WTC11 (cell line): ENCODE results near the gene TRAPPC10. TPM values are rescaled to one million over a fixed set of nuclear protein-coding genes. Genes with fewer than 3 reads are reported as not detected.

ENCODE experiments used
- ATAC-seq: fragments of 200-7000 bp; cut with Tn5 transposase; 2 replicates; pipeline ENCODE4 v1.10.0; 2021; ENCODE audit warnings: mild to moderate bottlenecking, moderate library complexity
- CTCF ChIA-PET: fragments of 300-600 bp; sonication (Branson Sonifier 250); formaldehyde crosslinking; loops from one replicate; lab custom pipeline; 2021; ENCODE audit warnings: antibody characterized with exemption; lab: Charles Lee
- POLR2A ChIA-PET: fragments of 350-600 bp; sonication (Branson Sonifier 250); formaldehyde crosslinking; loops from one replicate; lab custom pipeline; 2021; ENCODE audit warnings: antibody characterized with exemption; lab: Charles Lee
- DNase-seq: peaks from one replicate; pipeline ENCODE4 v3.0.0; 2021; ENCODE audit warnings: low spot score
- H3K27ac Mint-ChIP-seq: 2 replicates; pipeline ENCODE4 v1.8.0; 2021; ENCODE audit warnings: mixed read lengths
- H3K27me3 Mint-ChIP-seq: 2 replicates; pipeline ENCODE4 v1.8.0; 2021; ENCODE audit warnings: low read depth, mild to moderate bottlenecking, moderate library complexity, mixed read lengths
- H3K36me3 Mint-ChIP-seq: 2 replicates; pipeline ENCODE4 v1.8.0; 2021; ENCODE audit warnings: mixed read lengths
- H3K4me1 Mint-ChIP-seq: 2 replicates; pipeline ENCODE4 v1.8.0; 2022; ENCODE audit warnings: mixed read lengths
- H3K4me3 Mint-ChIP-seq: 2 replicates; pipeline ENCODE4 v1.8.0; 2021; ENCODE audit warnings: mild to moderate bottlenecking, moderate library complexity, mixed read lengths
- H3K9me3 Mint-ChIP-seq: 2 replicates; pipeline ENCODE4 v1.8.0; 2021; ENCODE audit warnings: mixed read lengths
- ATF2 ChIP-seq: sonication (generic); formaldehyde crosslinking; IDR thresholded peaks from 2 replicates; pipeline ENCODE4 v1.8.1; 2022; ENCODE audit warnings: low read depth, missing genetic modification reagents, borderline replicate concordance
- E2F1 ChIP-seq: sonication (generic); formaldehyde crosslinking; IDR thresholded peaks from 2 replicates; pipeline ENCODE4 v1.8.0; 2022; ENCODE audit warnings: mild to moderate bottlenecking, missing genetic modification reagents
- ERG ChIP-seq: fragments of 250-450 bp; sonication (Bioruptor Pico); IDR thresholded peaks from 2 replicates; pipeline ENCODE4 v1.8.0; 2021; ENCODE audit warnings: mild to moderate bottlenecking
- FOXK1 ChIP-seq: sonication (generic); formaldehyde crosslinking; IDR thresholded peaks from 2 replicates; pipeline ENCODE4 v1.8.0; 2022; ENCODE audit warnings: mild to moderate bottlenecking, moderate library complexity, missing genetic modification reagents
- GRHL2 ChIP-seq: fragments of 250-450 bp; sonication (Bioruptor Pico); IDR thresholded peaks from 2 replicates; pipeline ENCODE4 v1.8.0; 2022; ENCODE audit warnings: mild to moderate bottlenecking, moderate library complexity; ENCODE audit not compliant: insufficient replicate concordance, severe bottlenecking
- HMGXB4 ChIP-seq: sonication (generic); formaldehyde crosslinking; IDR thresholded peaks from 2 replicates; pipeline ENCODE4 v1.8.1; 2023; ENCODE audit warnings: mild to moderate bottlenecking, moderate library complexity, missing genetic modification reagents
- JUN ChIP-seq: sonication (generic); formaldehyde crosslinking; IDR thresholded peaks from 2 replicates; pipeline ENCODE4 v1.8.0; 2023; ENCODE audit warnings: mild to moderate bottlenecking, missing genetic modification reagents
- KAT7 ChIP-seq: sonication (generic); formaldehyde crosslinking; IDR thresholded peaks from 2 replicates; pipeline ENCODE4 v1.8.1; 2023; ENCODE audit warnings: missing genetic modification reagents, mild to moderate bottlenecking, borderline replicate concordance
- OVOL2 ChIP-seq: fragments of 250-450 bp; sonication (Bioruptor Pico); IDR thresholded peaks from 2 replicates; pipeline ENCODE4 v1.9.0; 2021; ENCODE audit warnings: mild to moderate bottlenecking, borderline replicate concordance
- PRDM15 ChIP-seq: sonication (generic); formaldehyde crosslinking; IDR thresholded peaks from 2 replicates; pipeline ENCODE4 v1.8.0; 2022; ENCODE audit warnings: missing genetic modification reagents
- RORB ChIP-seq: fragments of 250-450 bp; sonication (Bioruptor Pico); IDR thresholded peaks from 2 replicates; pipeline ENCODE4 v1.9.0; 2021; ENCODE audit warnings: mild to moderate bottlenecking
- ZBTB43 ChIP-seq: sonication (generic); formaldehyde crosslinking; IDR thresholded peaks from 2 replicates; pipeline ENCODE4 v1.8.1; 2023; ENCODE audit warnings: mild to moderate bottlenecking, missing genetic modification reagents
- ZNF121 ChIP-seq: sonication (generic); formaldehyde crosslinking; IDR thresholded peaks from 2 replicates; pipeline ENCODE4 v1.8.0; 2023; ENCODE audit warnings: missing genetic modification reagents
- ZNF219 ChIP-seq: sonication (generic); formaldehyde crosslinking; IDR thresholded peaks from 2 replicates; pipeline ENCODE4 v1.8.0; 2023; ENCODE audit warnings: missing genetic modification reagents, mild to moderate bottlenecking, borderline replicate concordance
- ZNF281 ChIP-seq: sonication (generic); formaldehyde crosslinking; IDR thresholded peaks from 2 replicates; pipeline ENCODE4 v1.8.0; 2023; ENCODE audit warnings: mild to moderate bottlenecking, missing genetic modification reagents
- ZNF396 ChIP-seq: fragments of 250-450 bp; sonication (Bioruptor Pico); IDR thresholded peaks from 2 replicates; pipeline ENCODE4 v1.8.0; 2021; ENCODE audit warnings: mild to moderate bottlenecking, moderate library complexity, borderline replicate concordance
- ZSCAN18 ChIP-seq: fragments of 250-450 bp; sonication (Bioruptor Pico); IDR thresholded peaks from 2 replicates; pipeline ENCODE4 v2.1.2; 2022; ENCODE audit warnings: mild to moderate bottlenecking, moderate library complexity
- total RNA-seq: library from RNA; stranded (reverse); gene quantifications from 3 replicates; pipeline ENCODE4 v1.2.3, GENCODE V29; 2021

Gene TRAPPC10
- total RNA-seq, 1 experiment from 2014 or later, result 34.5 TPM

- TF ChIP-seq ZNF281 (CRISPR knock-in tag), result no peak
Measured at GRCh38 chr21:44020551-44020950, 8.4 kb downstream of the TRAPPC10 start (continued).

- H3K4me3 Mint-ChIP-seq, result no peak overlapping the region
- POLR2A ChIA-PET, result no interaction called here
- no peaks in the 10 kb centered on the region for H3K36me3 Mint-ChIP-seq
- CTCF ChIA-PET, result interaction anchor here (0.5 to 0.6 kb wide), 2 partner anchors 37 to 293 kb away, joined by 3 read pairs; no protein-coding TSS in a partner anchor
- no peaks in the 10 kb centered on the region for H3K27me3 Mint-ChIP-seq
- H3K4me1 Mint-ChIP-seq, result peaks cover 25% of the 10 kb centered on the region
- peak overlapping the region; percentile 21 for H3K27ac Mint-ChIP-seq
- no peaks in the 10 kb centered on the region for H3K9me3 Mint-ChIP-seq
- ATAC-seq (no peak), DNase-seq (no peak)
- no peak for TF ChIP-seq ERG
- no peak for TF ChIP-seq ZNF121
- no peak for TF ChIP-seq ZSCAN18 (CRISPR knock-in tag)
- no peak for TF ChIP-seq E2F1
- no peak for TF ChIP-seq HMGXB4 (CRISPR knock-in tag)
- TF ChIP-seq ZNF396 (CRISPR knock-in tag), result no peak
- TF ChIP-seq KAT7 (CRISPR knock-in tag), result no peak
- TF ChIP-seq ZNF219 (CRISPR knock-in tag), result no peak
- TF ChIP-seq ATF2, result no peak
- no peak for TF ChIP-seq GRHL2
- TF ChIP-seq FOXK1 (CRISPR knock-in tag), result no peak
- no peak for TF ChIP-seq ZNF281 (CRISPR knock-in tag)
- no peak for TF ChIP-seq JUN (CRISPR knock-in tag)
- TF ChIP-seq PRDM15 (CRISPR knock-in tag), result no peak
- TF ChIP-seq ZBTB43 (CRISPR knock-in tag), result no peak
- TF ChIP-seq RORB (CRISPR knock-in tag), result no peak
- no peak for TF ChIP-seq OVOL2 (CRISPR knock-in tag)
Measured at GRCh38 chr21:44021064-44021463, 9.0 kb downstream of the TRAPPC10 start.
